K562 (cell line): ENCODE data around the gene CACNA2D3.

Experiments
- ADNP ChIP-seq: fragments of 200-800 bp; sonication (Bioruptor generic); IDR thresholded peaks from 2 replicates; pipeline ENCODE4 v1.6.1; 2016; ENCODE audit warnings: missing genetic modification characterization, missing compliant biosample characterization
- EZH2 ChIP-seq: IDR thresholded peaks from 2 replicates; pipeline ENCODE4 v1.6.1; 2012; ENCODE audit warnings: low read depth, mild to moderate bottlenecking, inconsistent platforms, low read length, borderline replicate concordance
- JUN ChIP-seq, 2 experiments: sonication (generic) in 1 of 2; formaldehyde crosslinking in 1 of 2; IDR thresholded peaks; 2 replicates each; pipeline versions ENCODE4 v1.6.1 to v1.8.0; 2012 to 2022; ENCODE audit warnings: borderline replicate concordance in 2 of 2, mild to moderate bottlenecking in 2 of 2, improper control_type of control experiment in 1 of 2, low read depth in 1 of 2, low read length in 1 of 2, missing genetic modification reagents in 1 of 2

GRCh38 chr3:54888873-54889272 lies 766.5 kb downstream of the CACNA2D3 start:
- TF ChIP-seq EZH2 (no peak), ADNP (tag) (no peak), JUN (IDR thresholded peaks at IDR 0.05; ENCODE audit: borderline replicate concordance, low read depth, low read length) (no peak), JUN (CRISPR knock-in tag; IDR thresholded peaks at IDR 0.05; ENCODE audit: borderline replicate concordance) (no peak)
